ENCODE measurements around the gene EXOC2. TPM values are rescaled to one million over a fixed set of nuclear protein-coding genes. Genes with fewer than 3 reads are reported as not detected.

EXOC2 gene
- total RNA-seq, 2 donors from 2014 or later, result 17.2 to 24.1 TPM

GRCh38 chr6:485655-486170, 207.2 kb downstream of the EXOC2 start:
- DNase-seq (ENCODE audit: low spot score) (no peak), ATAC-seq (ENCODE audit: insufficient number of reproducible peaks, low FRiP score, low read depth) (no peak)
- no peak for TF ChIP-seq CTCF (IDR thresholded peaks at IDR 0.05)
- Histone ChIP-seq H3K27me3 (replicated peaks; ENCODE audit: insufficient read depth) (no peaks in the 10 kb centered on the region), H3K9me3 (no peaks in the 10 kb centered on the region), H3K27ac (no peak overlapping the region), H3K36me3 (peaks cover 7% of the 10 kb centered on the region), H3K4me3 (no peak overlapping the region), H3K4me1 (ENCODE audit: control insufficient read depth in 1 of 2, low read depth in 2 of 2) (no peaks in the 10 kb centered on the region)

DNA sequence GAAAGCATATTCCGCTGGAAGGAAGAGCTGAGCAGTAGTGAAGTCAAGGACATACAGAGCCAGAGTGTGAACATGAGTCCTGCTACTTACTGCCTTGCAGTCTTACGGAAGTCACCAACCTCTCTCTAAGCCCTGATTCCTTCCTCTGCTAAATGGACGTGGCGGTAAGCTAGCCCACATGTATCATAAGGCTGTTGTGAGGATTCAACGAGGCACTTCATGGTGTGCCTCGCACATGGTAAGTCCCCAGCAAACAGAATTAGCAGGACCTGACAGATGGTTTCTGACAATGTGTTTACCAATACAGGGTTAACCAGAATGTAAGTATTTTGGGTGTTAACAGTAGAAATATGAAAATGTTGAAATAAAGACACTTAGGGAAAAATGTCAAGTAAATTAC, 208.2 kb downstream of the EXOC2 start:
- Histone ChIP-seq H3K27ac (no peak overlapping the region), H3K27me3 (replicated peaks; ENCODE audit: insufficient read depth) (no peaks in the 10 kb centered on the region), H3K4me1 (ENCODE audit: control insufficient read depth in 1 of 2, low read depth in 2 of 2) (no peaks in the 10 kb centered on the region), H3K4me3 (no peak overlapping the region), H3K9me3 (no peaks in the 10 kb centered on the region), H3K36me3 (peaks cover 7% of the 10 kb centered on the region)
- ATAC-seq (ENCODE audit: insufficient number of reproducible peaks, low FRiP score, low read depth), result no peak
- DNase-seq (ENCODE audit: low spot score), result no peak
- TF ChIP-seq CTCF (IDR thresholded peaks at IDR 0.05), result no peak

DNA sequence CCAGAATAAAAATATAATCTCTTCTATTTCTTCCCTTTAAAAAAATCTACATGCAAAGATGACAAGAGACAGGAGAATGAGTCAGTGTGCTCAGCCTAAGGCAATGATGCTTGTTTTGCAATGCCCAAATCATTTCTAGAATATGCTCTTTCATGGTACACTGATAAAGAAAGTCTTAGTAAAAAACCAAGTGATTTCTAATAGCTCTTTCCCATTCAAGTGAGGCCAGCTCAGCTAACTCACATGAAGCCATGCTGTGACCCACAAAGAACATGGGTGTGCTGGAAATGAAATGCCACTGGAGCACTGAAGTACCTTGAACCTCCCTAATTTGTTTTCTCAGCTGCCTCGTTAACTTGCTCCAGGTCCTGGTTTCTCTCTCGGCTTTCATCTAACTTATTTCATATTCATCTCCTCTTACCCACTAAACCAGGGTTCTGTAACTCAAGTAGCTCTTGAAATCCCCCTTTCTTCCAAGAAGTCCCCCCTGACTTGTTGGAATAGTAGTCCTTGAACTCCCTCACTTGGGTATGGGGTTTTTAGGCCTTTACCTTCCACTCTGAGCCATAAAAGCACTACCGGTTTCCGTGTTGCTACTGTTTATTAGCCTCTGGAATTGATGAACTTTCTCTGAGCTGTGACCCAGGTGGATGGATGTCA, 208.7 kb downstream of the EXOC2 start:
- no peak overlapping the region for H3K27ac ChIP-seq
- DNase-seq (ENCODE audit: low spot score) (no peak), ATAC-seq (ENCODE audit: insufficient number of reproducible peaks, low FRiP score, low read depth) (no peak)
- H3K4me1 ChIP-seq (ENCODE audit: control insufficient read depth in 1 of 2, low read depth in 2 of 2), result no peaks in the 10 kb centered on the region
- H3K4me3 ChIP-seq, result no peak overlapping the region
- no peak for TF ChIP-seq CTCF (IDR thresholded peaks at IDR 0.05)
- no peaks in the 10 kb centered on the region for H3K27me3 ChIP-seq (replicated peaks; ENCODE audit: insufficient read depth)
- no peaks in the 10 kb centered on the region for H3K9me3 ChIP-seq
- peaks cover 7% of the 10 kb centered on the region for H3K36me3 ChIP-seq

GRCh38 chr6:475314-475713, 217.6 kb downstream of the EXOC2 start:
- no peak overlapping the region for H3K27ac ChIP-seq
- TF ChIP-seq CTCF (IDR thresholded peaks at IDR 0.05), result no peak
- no peak for ATAC-seq (ENCODE audit: insufficient number of reproducible peaks, low FRiP score, low read depth)

GRCh38 chr6:474453-475185, 218.3 kb downstream of the EXOC2 start:
- ATAC-seq (ENCODE audit: insufficient number of reproducible peaks, low FRiP score, low read depth) (no peak), DNase-seq (ENCODE audit: low spot score) (no peak)
- H3K27me3 ChIP-seq (replicated peaks; ENCODE audit: insufficient read depth), result no peaks in the 10 kb centered on the region
- no peaks in the 10 kb centered on the region for H3K4me1 ChIP-seq (ENCODE audit: control insufficient read depth in 1 of 2, low read depth in 2 of 2)
- no peak overlapping the region for H3K27ac ChIP-seq
- no peaks in the 10 kb centered on the region for H3K36me3 ChIP-seq
- H3K4me3 ChIP-seq, result no peak overlapping the region
- H3K9me3 ChIP-seq, result no peaks in the 10 kb centered on the region
- no peak for TF ChIP-seq CTCF (IDR thresholded peaks at IDR 0.05)

More at GRCh38 chr6:475314-475713, 217.6 kb downstream of the EXOC2 start:
- H3K36me3 ChIP-seq, result no peaks in the 10 kb centered on the region
- no peaks in the 10 kb centered on the region for H3K27me3 ChIP-seq (replicated peaks; ENCODE audit: insufficient read depth)
- H3K9me3 ChIP-seq, result no peaks in the 10 kb centered on the region
- no peaks in the 10 kb centered on the region for H3K4me1 ChIP-seq (ENCODE audit: control insufficient read depth in 1 of 2, low read depth in 2 of 2)
- no peak overlapping the region for H3K4me3 ChIP-seq
- DNase-seq (ENCODE audit: low spot score), result no peak
